Omental fat pad (tissue), 4 donors: Measurements from ENCODE around the gene MIS12. TPM values are rescaled to one million over a fixed set of nuclear protein-coding genes. Genes with fewer than 3 reads are reported as not detected.
A peak's percentile ranks its signal among the peaks of the same experiment; 100 is the strongest.

Experiments
- ATAC-seq: fragments of 150-250 bp; one replicate; pipeline ENCODE4 v1.9.1; 2016; ENCODE audit warnings: mild to moderate bottlenecking, moderate library complexity; ENCODE audit not compliant: low FRiP score
- DNase-seq: peaks from one replicate; pipeline ENCODE4 v3.0.0-alpha.2; 2019; ENCODE audit warnings: low spot score
- total RNA-seq, 4 donors: library from RNA; depleted of rRNA; stranded (reverse); fragments of >200 nt; gene quantifications; one replicate each; pipeline ENCODE4 v1.1.0, GENCODE V29; 2016
- TF ChIP-seq, protein P1 (sequence below), 3 donors: fragments of 450-650 bp; IDR thresholded peaks; one replicate each; pipeline ENCODE4 v1.5.1; 2016 to 2017; ENCODE audit warnings: antibody characterized with exemption in 3 of 3, mild to moderate bottlenecking in 3 of 3, moderate library complexity in 2 of 3

The MIS12 gene
- total RNA-seq, 4 donors from 2014 or later: 13.8 to 21.3 (median 15.7) TPM

DNA sequence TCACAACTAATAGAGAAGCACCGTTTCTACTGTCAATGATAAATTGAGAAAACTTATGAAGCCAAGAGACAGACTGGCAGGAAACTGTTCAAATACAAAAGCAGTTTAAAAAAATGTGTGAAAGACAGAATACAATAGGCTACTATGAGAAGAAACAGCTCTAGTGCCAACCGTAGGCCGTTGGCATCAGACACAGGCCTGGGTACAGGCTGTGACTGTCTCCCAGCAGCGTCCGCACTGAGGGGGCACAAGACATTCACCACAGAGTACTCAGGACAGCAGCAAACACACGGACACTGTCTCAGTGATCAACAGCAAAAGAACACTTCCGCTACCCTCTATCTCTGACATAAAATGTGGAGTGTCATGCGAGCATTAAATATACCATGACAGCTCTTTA lies 39.6 kb upstream of the MIS12 start:
- ATAC-seq (no peak), DNase-seq (no peak)
- TF ChIP-seq, protein P1, sequence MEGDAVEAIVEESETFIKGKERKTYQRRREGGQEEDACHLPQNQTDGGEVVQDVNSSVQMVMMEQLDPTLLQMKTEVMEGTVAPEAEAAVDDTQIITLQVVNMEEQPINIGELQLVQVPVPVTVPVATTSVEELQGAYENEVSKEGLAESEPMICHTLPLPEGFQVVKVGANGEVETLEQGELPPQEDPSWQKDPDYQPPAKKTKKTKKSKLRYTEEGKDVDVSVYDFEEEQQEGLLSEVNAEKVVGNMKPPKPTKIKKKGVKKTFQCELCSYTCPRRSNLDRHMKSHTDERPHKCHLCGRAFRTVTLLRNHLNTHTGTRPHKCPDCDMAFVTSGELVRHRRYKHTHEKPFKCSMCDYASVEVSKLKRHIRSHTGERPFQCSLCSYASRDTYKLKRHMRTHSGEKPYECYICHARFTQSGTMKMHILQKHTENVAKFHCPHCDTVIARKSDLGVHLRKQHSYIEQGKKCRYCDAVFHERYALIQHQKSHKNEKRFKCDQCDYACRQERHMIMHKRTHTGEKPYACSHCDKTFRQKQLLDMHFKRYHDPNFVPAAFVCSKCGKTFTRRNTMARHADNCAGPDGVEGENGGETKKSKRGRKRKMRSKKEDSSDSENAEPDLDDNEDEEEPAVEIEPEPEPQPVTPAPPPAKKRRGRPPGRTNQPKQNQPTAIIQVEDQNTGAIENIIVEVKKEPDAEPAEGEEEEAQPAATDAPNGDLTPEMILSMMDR (IDR thresholded peaks at IDR 0.05): no peak

DNA sequence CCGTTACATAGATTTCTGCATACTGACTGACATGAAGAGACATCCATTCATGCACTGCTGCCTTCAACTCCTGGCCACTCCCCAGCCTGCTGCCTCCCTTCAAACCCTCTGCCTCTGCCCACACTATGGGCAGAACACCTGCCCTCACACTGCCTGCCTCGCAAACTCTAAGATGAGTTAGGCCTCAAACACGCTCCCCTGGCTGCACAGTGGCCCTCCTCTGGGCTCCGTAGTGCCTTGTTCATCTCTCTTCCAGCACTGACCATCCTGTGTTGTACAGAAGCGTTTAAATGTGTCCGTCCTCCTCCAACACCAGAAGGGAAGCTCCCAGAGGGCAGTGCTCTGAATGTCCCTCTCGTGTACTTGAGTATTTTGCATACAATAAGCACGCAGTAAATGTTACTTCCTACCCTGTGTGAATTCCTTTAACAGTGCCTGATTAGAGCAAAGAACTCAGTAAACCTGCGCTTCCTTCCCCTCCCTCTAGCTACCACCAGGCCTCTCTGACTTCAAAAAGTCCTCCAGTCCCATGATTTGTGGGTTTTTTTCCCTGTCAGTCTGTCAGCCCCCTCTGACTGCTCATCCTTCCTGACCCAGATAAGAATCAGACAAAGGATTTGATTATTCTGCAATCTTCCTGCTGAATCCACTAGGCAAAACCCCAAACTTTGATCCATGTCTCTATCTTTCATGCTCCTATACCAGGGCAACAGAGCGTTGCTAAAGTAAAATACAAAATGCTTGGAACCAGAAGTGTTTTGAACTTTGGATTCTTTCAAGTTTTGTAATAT lies 21.5 kb upstream of the MIS12 start:
- ATAC-seq: no peak
- TF ChIP-seq, protein P1 (IDR thresholded peaks at IDR 0.05): no peak
- no peak for DNase-seq

DNA sequence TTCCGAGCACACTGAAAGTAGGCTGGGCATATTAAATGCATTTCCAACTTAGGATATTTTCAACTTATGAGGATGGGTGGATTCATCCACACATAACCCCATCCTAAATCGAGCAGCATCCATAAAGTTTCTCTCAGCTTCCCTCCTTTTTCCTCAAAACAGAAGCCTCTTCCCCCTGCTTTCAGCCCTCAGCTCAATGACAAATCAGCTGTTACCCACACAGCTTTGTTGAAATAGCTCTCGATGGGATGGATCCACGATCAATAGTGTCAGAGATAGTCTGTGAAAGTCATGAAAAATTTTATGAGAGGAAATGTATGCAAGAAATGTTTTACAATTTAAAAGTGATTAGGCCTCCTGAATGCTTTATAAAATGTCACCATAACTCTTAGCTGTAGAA lies 20.1 kb upstream of the MIS12 start:
- ATAC-seq (no peak), DNase-seq (no peak)
- TF ChIP-seq, protein P1 (IDR thresholded peaks at IDR 0.05): no peak

DNA sequence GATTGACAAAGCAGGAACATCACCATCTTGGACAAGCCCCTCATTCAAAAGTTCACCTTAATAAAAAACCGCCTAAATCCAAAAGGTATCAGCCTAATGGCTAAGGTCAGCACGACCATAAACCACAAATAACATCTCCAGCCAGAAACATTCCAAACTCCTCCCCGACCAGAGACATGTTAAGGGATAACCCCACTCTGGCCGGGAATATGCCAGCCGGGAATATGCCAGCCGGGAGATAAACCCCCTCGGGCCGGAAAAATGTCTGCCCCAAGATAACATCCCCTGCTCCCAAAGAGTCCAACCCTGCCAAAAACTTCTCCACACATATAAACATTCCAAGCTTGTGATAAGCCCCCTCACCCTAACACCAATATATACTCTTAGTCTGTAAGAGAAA lies 18.9 kb upstream of the MIS12 start:
- DNase-seq (no peak), ATAC-seq (no peak)
- TF ChIP-seq, protein P1 (IDR thresholded peaks at IDR 0.05): no peak

DNA sequence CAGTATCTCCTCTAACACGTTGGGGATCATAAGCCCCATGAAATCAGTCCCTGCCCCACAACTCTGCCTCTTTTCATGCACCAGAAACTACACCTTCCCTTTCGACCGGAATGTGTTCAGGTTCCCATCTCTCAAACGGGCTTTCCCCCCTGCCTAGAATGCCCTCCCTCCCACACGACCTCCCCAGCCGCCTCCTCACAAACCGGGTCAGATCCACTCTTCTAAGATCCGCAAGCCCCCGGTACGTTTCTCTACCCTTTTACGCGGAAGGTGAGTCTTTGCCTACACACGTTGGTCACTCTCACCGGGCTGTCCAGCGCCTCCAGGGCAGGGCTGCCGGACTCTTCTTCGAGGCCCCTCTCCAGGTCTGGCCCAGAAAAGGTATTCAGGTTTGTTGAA lies 18.3 kb upstream of the MIS12 start:
- DNase-seq (no peak), ATAC-seq (peak; percentile 35)
- TF ChIP-seq, protein P1 (IDR thresholded peaks at IDR 0.05): no peak

DNA sequence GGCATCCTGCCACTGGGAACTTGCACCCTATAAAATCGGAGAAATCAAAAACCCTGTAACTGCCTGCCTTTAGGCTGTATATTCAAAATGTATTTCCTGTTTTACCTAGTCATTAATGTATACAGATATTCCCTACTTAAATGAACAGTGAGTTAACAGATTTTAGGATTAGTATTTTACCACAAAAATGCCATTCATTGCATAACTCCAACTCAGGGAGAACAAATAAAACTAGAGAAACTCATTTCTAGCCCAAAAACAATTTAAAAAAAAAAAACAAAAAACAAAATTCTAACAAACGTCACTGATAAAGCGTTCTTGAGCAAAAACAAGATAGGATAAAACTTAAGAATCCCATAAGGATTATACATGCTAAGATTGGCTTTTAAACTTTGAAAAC lies 13.9 kb upstream of the MIS12 start:
- TF ChIP-seq, protein P1 (IDR thresholded peaks at IDR 0.05): no peak
- no peak for ATAC-seq
- DNase-seq: no peak

DNA sequence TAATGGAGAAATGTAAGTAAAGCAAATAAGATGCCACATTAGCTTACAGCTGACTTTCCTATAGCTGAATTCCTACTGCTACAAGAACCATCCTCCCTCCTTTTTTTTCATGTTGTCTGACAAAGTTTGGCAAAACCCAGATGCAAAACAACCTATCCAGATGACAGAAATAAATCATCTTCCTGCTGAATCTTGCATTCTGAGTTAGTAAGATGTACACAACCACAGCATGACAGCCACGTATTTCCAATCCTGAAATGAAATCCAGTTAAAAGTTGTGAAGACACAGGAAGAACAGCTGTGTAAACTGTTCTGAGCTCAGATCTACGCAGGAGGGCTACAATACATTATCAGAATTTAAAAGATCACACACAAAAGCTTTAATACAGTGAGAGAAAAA lies 12.5 kb upstream of the MIS12 start:
- TF ChIP-seq, protein P1 (IDR thresholded peaks at IDR 0.05): no peak
- DNase-seq (no peak), ATAC-seq (no peak)
